DMS53 (cell line): ENCODE results near the gene EPO.
"Not testable (repeated sequence)": the region's sequence is repeated elsewhere in the genome, so short reads cannot be mapped to it uniquely, and the experiment has no call there.

Source experiments
- DNase-seq: peaks from one replicate; lab custom pipeline; 2025; lab: John Stamatoyannopoulos, UW

Gene EPO

DNA sequence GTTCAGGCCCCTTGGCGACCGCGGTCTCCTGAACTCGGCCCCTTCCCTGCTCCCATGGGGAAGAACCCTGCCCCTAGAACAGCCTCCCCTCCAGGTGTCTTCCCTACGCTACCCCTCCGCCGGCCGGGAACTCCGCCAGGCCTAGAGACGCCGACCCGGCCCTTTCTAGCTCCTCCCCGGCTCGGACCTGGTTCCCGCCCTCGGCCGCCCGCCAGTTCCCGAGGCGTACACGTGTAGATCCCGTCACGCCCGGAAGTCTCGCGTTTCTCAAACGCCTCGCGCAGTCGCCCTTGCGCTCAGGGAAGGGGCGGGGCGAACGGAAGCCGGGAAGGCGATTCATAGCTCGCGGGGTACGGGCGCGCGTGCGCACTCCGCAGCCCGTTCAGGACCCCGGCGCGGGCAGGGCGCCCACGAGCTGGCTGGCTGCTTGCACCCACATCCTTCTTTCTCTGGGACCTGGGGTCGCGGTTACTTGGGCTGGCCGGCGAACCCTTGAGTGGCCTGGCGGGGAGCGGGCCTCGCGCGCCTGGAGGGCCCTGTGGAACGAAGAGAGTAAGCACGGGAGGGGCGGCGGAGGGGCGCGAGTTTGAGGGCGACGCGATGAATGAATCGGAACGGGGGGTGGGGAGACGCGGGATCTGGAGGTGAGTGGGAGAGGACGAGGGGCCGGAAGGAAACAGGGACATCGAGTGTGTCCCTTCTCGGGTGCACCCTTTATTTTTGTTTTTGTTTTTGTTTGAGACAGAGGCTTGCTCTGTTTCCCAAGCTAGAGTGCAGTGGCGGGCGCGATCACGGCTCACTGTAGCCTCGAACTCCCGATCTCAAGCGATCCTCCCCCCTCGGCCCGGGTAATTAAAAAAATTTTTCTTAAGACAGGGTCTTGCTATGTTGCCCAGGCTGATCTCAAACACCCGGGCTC, 14.3 kb upstream of the EPO start, which contains the start of gene POP7:
TSS of gene POP7 (plus strand) at position 369 of the 919 bp plus-strand sequence. CDS start 710 bp downstream, outside the sequence.
- peak; percentile 100 for DNase-seq

GRCh38 chr7:100706672-100707311, 13.5 kb upstream of the EPO start:
- peak; percentile 60 for DNase-seq

DNA sequence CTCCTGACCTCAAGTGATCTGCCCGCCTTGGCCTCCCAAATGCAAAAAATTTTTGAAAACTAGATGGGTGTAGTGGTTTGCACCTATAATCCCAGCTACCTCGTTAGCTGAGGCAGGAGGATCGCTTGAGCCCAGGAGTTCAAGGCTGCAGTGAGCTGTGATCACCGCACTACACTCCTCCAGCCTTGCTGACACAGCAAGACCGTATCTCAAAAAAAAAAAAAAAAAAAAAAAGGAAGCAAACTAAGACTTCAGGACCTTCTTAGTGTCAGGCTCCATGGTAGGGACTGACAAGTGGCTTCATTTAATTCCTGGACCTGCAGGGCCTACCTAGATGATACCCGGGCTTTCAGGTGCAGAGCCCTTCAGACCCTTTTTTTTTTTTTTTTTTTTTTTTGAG, 11.9 kb upstream of the EPO start:
- no peak for DNase-seq

DNA sequence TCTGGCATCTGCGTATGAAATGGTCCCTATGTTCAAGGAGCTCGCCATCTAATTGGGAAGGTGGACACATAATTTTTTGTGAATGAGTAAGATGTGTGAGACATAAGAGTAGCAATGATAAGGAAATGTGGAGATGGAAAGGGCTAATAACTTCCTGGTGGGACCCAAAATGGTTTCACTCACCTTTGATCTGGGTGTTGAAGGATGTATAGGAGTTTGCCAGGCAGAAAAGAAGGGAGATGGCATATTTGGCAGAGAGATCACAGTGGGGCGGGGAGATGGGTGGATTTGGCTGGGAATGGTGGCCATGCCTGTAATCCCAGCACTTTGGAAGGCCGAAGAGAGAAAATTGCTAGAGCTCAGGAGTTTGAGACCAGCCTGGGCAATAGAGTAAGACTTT, 9.8 kb upstream of the EPO start:
- no peak for DNase-seq

- DNase-seq: no peak
These were observed 8.9 kb upstream of the EPO start for GRCh38 chr7:100711369-100711768.

GRCh38 chr7:100714725-100715124, 5.5 kb upstream of the EPO start:
- no peak for DNase-seq

DNA sequence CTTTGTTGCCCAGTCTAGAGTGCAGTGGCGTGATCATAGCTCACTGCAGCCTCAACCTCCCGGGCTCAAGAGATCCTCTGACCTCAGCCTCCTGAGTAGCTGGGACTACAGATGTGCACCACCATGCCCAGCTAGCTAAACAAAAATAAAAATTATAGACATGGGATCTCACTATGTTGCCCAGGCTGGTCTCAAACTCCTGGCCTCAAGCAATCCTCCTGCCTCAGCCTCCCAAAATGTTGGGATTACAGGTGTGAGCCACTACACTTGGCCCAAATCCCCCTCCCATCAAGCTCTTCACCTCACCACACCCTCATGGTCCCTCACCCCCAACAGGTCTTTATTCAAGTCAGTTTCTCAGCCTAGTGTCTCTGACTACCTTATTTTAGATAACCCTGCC, 3.2 kb upstream of the EPO start:
- not testable (repeated sequence) for DNase-seq

GRCh38 chr7:100719523-100720278, 567 bp upstream of the EPO start:
- peak; percentile 31 for DNase-seq

GRCh38 chr7:100720671-100721504, 620 bp downstream of the EPO start:
- no peak for DNase-seq

DNA sequence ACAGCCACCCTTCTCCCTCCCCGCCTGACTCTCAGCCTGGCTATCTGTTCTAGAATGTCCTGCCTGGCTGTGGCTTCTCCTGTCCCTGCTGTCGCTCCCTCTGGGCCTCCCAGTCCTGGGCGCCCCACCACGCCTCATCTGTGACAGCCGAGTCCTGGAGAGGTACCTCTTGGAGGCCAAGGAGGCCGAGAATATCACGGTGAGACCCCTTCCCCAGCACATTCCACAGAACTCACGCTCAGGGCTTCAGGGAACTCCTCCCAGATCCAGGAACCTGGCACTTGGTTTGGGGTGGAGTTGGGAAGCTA, 1.2 kb downstream of the EPO start:
- DNase-seq: no peak

DNA sequence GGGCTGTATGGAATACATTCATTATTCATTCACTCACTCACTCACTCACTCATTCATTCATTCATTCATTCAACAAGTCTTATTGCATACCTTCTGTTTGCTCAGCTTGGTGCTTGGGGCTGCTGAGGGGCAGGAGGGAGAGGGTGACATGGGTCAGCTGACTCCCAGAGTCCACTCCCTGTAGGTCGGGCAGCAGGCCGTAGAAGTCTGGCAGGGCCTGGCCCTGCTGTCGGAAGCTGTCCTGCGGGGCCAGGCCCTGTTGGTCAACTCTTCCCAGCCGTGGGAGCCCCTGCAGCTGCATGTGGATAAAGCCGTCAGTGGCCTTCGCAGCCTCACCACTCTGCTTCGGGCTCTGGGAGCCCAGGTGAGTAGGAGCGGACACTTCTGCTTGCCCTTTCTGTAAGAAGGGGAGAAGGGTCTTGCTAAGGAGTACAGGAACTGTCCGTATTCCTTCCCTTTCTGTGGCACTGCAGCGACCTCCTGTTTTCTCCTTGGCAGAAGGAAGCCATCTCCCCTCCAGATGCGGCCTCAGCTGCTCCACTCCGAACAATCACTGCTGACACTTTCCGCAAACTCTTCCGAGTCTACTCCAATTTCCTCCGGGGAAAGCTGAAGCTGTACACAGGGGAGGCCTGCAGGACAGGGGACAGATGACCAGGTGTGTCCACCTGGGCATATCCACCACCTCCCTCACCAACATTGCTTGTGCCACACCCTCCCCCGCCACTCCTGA, 2.4 kb downstream of the EPO start:
- no peak for DNase-seq

- DNase-seq: no peak
These were observed 3.5 kb downstream of the EPO start for GRCh38 chr7:100723732-100724275.

- not testable (repeated sequence) for DNase-seq
These were observed 4.1 kb downstream of the EPO start for GRCh38 chr7:100724364-100724763.

- peak; percentile 40 for DNase-seq
These were observed 6.9 kb downstream of the EPO start for GRCh38 chr7:100726996-100727761.

DNA sequence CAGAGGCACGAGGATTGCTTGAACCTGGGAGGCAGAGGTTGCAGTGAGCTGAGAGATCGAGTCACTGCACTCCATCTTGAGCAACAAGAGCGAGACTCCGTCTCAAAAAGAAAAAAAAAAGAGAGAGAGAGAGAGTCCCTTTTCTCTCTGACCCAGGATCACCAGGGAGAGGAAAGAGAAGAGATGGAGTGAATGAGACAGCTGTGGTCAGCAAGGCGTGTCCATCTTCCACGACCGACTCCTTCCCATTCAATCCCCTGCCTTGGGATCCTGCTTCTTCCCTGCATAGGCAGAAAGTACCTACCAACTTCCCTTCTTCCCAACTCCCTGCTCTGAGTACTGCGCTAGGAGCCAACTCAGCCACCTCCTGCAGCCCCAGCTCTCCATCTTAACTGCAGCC, 7.9 kb downstream of the EPO start:
- DNase-seq: no peak

- no peak for DNase-seq
These were observed 10.0 kb downstream of the EPO start for GRCh38 chr7:100730136-100730800.

- no peak for DNase-seq
These were observed 11.8 kb downstream of the EPO start for GRCh38 chr7:100731937-100732636.

DNA sequence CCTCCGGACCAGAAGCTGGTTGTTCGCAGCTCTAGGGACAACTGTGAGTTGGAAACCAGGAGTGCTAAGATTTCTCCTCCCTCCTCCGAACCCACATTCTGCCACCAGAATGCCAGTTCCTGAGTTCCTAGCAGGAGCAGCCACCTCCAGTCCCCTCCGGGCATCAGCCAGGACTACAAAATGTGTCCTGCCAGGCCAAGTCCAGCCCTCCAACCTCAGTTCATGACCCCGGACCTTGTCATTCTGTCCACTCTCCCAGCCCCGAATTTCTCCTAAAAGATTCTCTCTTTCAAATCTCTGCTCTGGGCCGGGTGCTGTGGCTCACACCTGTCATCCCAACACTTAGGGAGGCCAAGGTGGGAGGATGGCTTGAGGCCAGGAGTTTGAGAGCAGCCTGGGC, 15.5 kb downstream of the EPO start:
- no peak for DNase-seq

GRCh38 chr7:100736671-100737070, 16.4 kb downstream of the EPO start:
- no peak for DNase-seq
